GM12878 (cell line): ENCODE results near the gene DAGLA. TPM values are rescaled to one million over a fixed set of nuclear protein-coding genes. Genes with fewer than 3 reads are reported as not detected.

Experiments used
- ATAC-seq: fragments of 200-7000 bp; cut with Tn5 transposase; 3 replicates; pipeline ENCODE4 v1.9.1; 2020; ENCODE audit warnings: mild to moderate bottlenecking, moderate library complexity
- BruUV-seq: library from RNA; stranded (reverse); fragments of 400-500 nt; replicated peaks from 2 replicates; lab custom pipeline; 2021; lab: Mats Ljungman, UMichigan
- CTCF ChIA-PET: fragments of 300-600 bp; sonication (Branson Sonifier 250); formaldehyde crosslinking; extraction: SDS; loops from one replicate; lab custom pipeline; 2021; ENCODE audit warnings: inconsistent platforms; lab: Yijun Ruan, JAX
- POLR2A ChIA-PET: fragments of 350-600 bp; formaldehyde crosslinking; extraction: SDS; loops from one replicate; lab custom pipeline; 2021; ENCODE audit warnings: inconsistent platforms; lab: Charles Lee
- RAD21 ChIA-PET: fragments of 300-600 bp; sonication (Branson Sonifier 250); formaldehyde crosslinking; loops from one replicate; lab custom pipeline; 2023; ENCODE audit warnings: antibody characterized with exemption; ENCODE audit not compliant: unreplicated experiment; lab: Charles Lee
- SMC1A ChIA-PET: fragments of 300-600 bp; sonication (Branson Sonifier 250); formaldehyde crosslinking; loops from one replicate; lab custom pipeline; 2023; ENCODE audit not compliant: unreplicated experiment, uncharacterized antibody; lab: Charles Lee
- DNase-seq: peaks from one replicate; pipeline ENCODE4 v3.0.0-alpha.2; 2011; ENCODE audit warnings: low read depth, low spot score
- FAIRE-seq: peaks from 3 replicates; lab custom pipeline; 2011; peaks lifted over from hg19 to GRCh38; lab: Jason Lieb, UNC
- H2AFZ ChIP-seq: 2 replicates; pipeline ENCODE4 v1.6.0; 2011; ENCODE audit warnings: low read depth, low read length, control low read depth; ENCODE audit not compliant: control insufficient read depth
- H3K27ac ChIP-seq: 2 replicates; pipeline ENCODE4 v1.5.1; 2011; ENCODE audit warnings: control low read depth; ENCODE audit not compliant: control insufficient read depth, insufficient read depth
- H3K27me3 ChIP-seq, 2 experiments: replicated peaks in 1 of 2; 2 replicates each; pipeline versions ENCODE4 v1.6.0 to v1.6.1; 2011; ENCODE audit warnings: low read length in 1 of 2; ENCODE audit not compliant: control insufficient read depth in 2 of 2, insufficient read depth in 2 of 2
- H3K36me3 ChIP-seq, 2 experiments: 2 replicates each; pipeline ENCODE4 v1.5.1; 2011; ENCODE audit warnings: low read length in 1 of 2; ENCODE audit not compliant: control insufficient read depth in 2 of 2, insufficient read depth in 2 of 2
- H3K4me1 ChIP-seq: 2 replicates; pipeline ENCODE4 v1.6.1; 2011; ENCODE audit warnings: mild to moderate bottlenecking, low read length, moderate library complexity, mixed read lengths; ENCODE audit not compliant: control insufficient read depth, insufficient read depth
- H3K4me2 ChIP-seq: 2 replicates; pipeline ENCODE4 v1.6.0; 2011; ENCODE audit warnings: control low read depth; ENCODE audit not compliant: control insufficient read depth, insufficient read depth
- H3K4me3 ChIP-seq: fragments of 200-600 bp; sonication (generic); 2 replicates; pipeline ENCODE4 v1.5.1; 2016
- H3K79me2 ChIP-seq: 2 replicates; pipeline ENCODE4 v1.6.0; 2011; ENCODE audit warnings: low read length; ENCODE audit not compliant: control insufficient read depth, insufficient read depth
- H3K9ac ChIP-seq: 2 replicates; pipeline ENCODE4 v1.8.0; 2011; ENCODE audit warnings: low read length, control low read depth, mixed read lengths; ENCODE audit not compliant: control insufficient read depth, insufficient read depth
- H3K9me3 ChIP-seq: replicated peaks from 3 replicates; pipeline ENCODE4 v1.5.1; 2011; ENCODE audit warnings: mild to moderate bottlenecking, low read length; ENCODE audit not compliant: control insufficient read depth, insufficient read depth
- H4K20me1 ChIP-seq: 2 replicates; pipeline ENCODE4 v1.6.0; 2011; ENCODE audit not compliant: control insufficient read depth, insufficient read depth
- BACH1 ChIP-seq: fragments of 450-650 bp; IDR thresholded peaks from 2 replicates; pipeline ENCODE4 v1.6.1; 2017; ENCODE audit warnings: mild to moderate bottlenecking, borderline replicate concordance
- GATAD2B ChIP-seq: fragments of 450-650 bp; conservative IDR thresholded peaks from 2 replicates; pipeline ENCODE4 v1.6.1; 2017; ENCODE audit warnings: low read depth, mild to moderate bottlenecking, moderate library complexity
- HDAC2 ChIP-seq: fragments of 200-600 bp; sonication (generic); IDR thresholded peaks from 2 replicates; pipeline ENCODE4 v1.6.1; 2017
- PKNOX1 ChIP-seq: fragments of 450-650 bp; IDR thresholded peaks from 2 replicates; pipeline ENCODE4 v1.6.1; 2016; ENCODE audit warnings: mild to moderate bottlenecking
- PRDM15 ChIP-seq: fragments of 450-650 bp; formaldehyde crosslinking; IDR thresholded peaks from 2 replicates; pipeline ENCODE4 v1.4.0; 2020; ENCODE audit warnings: mild to moderate bottlenecking, moderate library complexity
- RAD51 ChIP-seq: fragments of 450-650 bp; IDR thresholded peaks from 2 replicates; pipeline ENCODE4 v1.6.1; 2016; ENCODE audit warnings: moderate library complexity, mild to moderate bottlenecking, inconsistent platforms
- RELB ChIP-seq: fragments of 450-650 bp; IDR thresholded peaks from 2 replicates; pipeline ENCODE4 v1.6.1; 2017; ENCODE audit warnings: low read depth, mild to moderate bottlenecking, moderate library complexity
- ZNF687 ChIP-seq: fragments of 450-650 bp; IDR thresholded peaks from 2 replicates; pipeline ENCODE4 v1.6.1; 2017; ENCODE audit warnings: mild to moderate bottlenecking, moderate library complexity
- WGBS: methylation state at CpG from one replicate; pipeline ENCODE4 v1.1.6; 2016; ENCODE audit warnings: low lambda C conversion rate; ENCODE audit not compliant: insufficient replicate concordance, insufficient coverage; ENCODE audit errors: missing lambda C conversion rate; 5-methylcytosine and 5-hydroxymethylcytosine counted together
- in situ Hi-C: fragments of 300-500 bp; cut with MboI; formaldehyde crosslinking; loops from 9 replicates; pipeline ENCODE4 v1.14.3; 2018; ENCODE audit warnings: mixed read lengths
- intact Hi-C: fragments of 100-400 bp; cut with micrococcal nuclease; formaldehyde crosslinking; loops from one replicate; pipeline ENCODE4 v1.14.2; 2022; ENCODE audit not compliant: unreplicated experiment
- polyA plus RNA-seq, 11 experiments: library from polyadenylated mRNA; depleted of rRNA in 4 of 11; unstranded in 6 of 11; stranded (reverse) in 5 of 11; fragments of >200 nt; fragmentation: Nextera tagmentation in 4 of 11; fragmentation: Illumina TruSeq in 1 of 11; extraction: Ambion mirVana in 4 of 11; extraction: Trizol in 1 of 11; gene quantifications; 1 replicate in 1 of 11; 2 replicates in 10 of 11; pipeline versions ENCODE4 v1.2.1 to v1.2.3, GENCODE V29; 2011 to 2016; ENCODE audit warnings: inconsistent platforms in 2 of 11, missing spikeins in 2 of 11, low read depth in 1 of 11
- total RNA-seq, 4 experiments: library from RNA; depleted of rRNA in 3 of 4; stranded (reverse); fragments of >200 nt in 3 of 4; fragmentation: Illumina TruSeq in 1 of 4; extraction: Trizol in 1 of 4; gene quantifications; 2 replicates each; pipeline versions ENCODE4 v1.2.1 to v1.2.3, GENCODE V29; 2013 to 2021

Gene DAGLA
- total and polyA plus RNA-seq, 10 of the 15 experiments (the other 5 are each of a cell fraction or from before 2014, with no cell fraction given) = 0.05 TPM; not detected in 9

GRCh38 chr11:61760946-61761345 lies 80.8 kb downstream of the DAGLA start (continued):
- TF ChIP-seq RELB = no peak
- TF ChIP-seq BACH1 = no peak

DNA sequence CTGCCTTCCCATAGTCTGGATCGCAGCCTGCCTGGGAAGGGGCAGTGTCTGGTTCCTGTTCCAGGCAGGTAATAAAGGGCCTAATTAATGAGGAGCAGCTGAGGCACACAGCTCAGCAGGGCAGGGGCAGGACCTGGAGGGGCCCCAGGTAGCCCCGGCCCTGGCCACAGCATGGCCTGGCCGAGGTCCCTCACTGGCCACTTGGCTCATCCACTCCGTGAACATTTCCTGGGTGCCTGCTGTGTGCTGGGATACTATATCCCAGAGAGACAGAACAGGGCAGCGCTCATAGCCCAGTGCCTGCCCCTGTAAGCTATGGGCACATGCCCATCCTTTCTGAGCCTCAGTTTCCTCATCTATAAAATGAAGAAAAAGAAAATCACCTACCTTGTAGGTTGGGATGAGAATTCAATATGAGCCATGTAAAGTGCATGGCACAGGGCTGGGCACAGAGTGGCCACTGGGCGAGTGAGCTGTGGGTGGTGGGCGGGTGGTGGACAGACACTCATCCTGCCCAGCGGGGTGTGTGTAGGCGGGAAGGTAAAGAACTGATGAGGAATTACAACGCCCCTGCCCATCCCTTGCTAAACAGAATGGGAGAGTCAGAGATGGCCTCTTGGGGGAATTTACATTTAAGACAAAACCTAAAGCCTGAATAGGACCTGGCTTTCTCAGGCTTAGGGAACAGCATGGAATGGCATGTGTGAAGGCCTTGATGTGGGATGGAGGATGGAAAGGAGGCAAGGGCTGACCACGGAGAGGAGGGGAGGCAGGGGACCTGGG lies 81.4 kb downstream of the DAGLA start:
- POLR2A ChIA-PET = no interaction called here

More for the DNA sequence above, 81.4 kb downstream of the DAGLA start:
- in situ Hi-C loops (no loop called here), intact Hi-C loops (no loop called here)
- no TSS peak for BruUV-seq
- peaks cover 7% of the 10 kb centered on the region for H3K4me1 ChIP-seq
- SMC1A ChIA-PET = interaction anchor here (2.0 kb wide), 1 partner anchor 12 kb away, joined by 4 read pairs; no protein-coding TSS in a partner anchor
- no peaks in the 10 kb centered on the region for H3K27me3 ChIP-seq
- H3K36me3 ChIP-seq = no peaks in the 10 kb centered on the region
- no peak overlapping the region for H2AFZ ChIP-seq
- TF ChIP-seq PRDM15 = no peak
- no peak for TF ChIP-seq GATAD2B
- TF ChIP-seq HDAC2 = no peak
- no peak for TF ChIP-seq PKNOX1
- TF ChIP-seq RAD51 = no peak
- no peak for TF ChIP-seq ZNF687
- TF ChIP-seq, all 136 proteins: peak for 0
- no peak for ATAC-seq
- FAIRE-seq = no peak
- ChIA-PET CTCF (interaction anchor here (1.1 kb wide), 1 partner anchor 14 kb away, joined by 4 read pairs; no protein-coding TSS in a partner anchor), RAD21 (interaction anchor here (1.0 kb wide), 1 partner anchor 36 kb away, joined by 3 read pairs; no protein-coding TSS in a partner anchor)
- Histone ChIP-seq H3K4me3 (no peak overlapping the region), H3K79me2 (no peaks in the 10 kb centered on the region), H3K4me2 (no peak overlapping the region), H3K9ac (no peak overlapping the region), H3K9me3 (no peaks in the 10 kb centered on the region), H4K20me1 (no peaks in the 10 kb centered on the region), H3K27ac (no peak overlapping the region)
- DNase-seq = no peak
- WGBS = 43% methylated on average over 11 of the region's 11 CpGs
